Calu3 (cell line): ENCODE results near the gene LZTR1. TPM values are rescaled to one million over a fixed set of nuclear protein-coding genes. Genes with fewer than 3 reads are reported as not detected.

Experiments
- BruUV-seq: library from RNA; stranded (reverse); fragments of 400-500 nt; replicated peaks from 2 replicates; lab custom pipeline; 2021; lab: Mats Ljungman, UMichigan
- CTCF ChIA-PET: fragments of 300-600 bp; sonication (Branson Sonifier 250); formaldehyde crosslinking; loops from one replicate; lab custom pipeline; 2022; ENCODE audit warnings: antibody characterized with exemption; lab: Charles Lee
- DNase-seq: peaks from one replicate; pipeline ENCODE4 v3.0.0; 2022
- H3K27ac Mint-ChIP-seq: one replicate; pipeline ENCODE4 v1.8.0; 2022; ENCODE audit warnings: mixed read lengths; ENCODE audit not compliant: unreplicated experiment
- H3K27me3 Mint-ChIP-seq: one replicate; pipeline ENCODE4 v1.8.0; 2022; ENCODE audit warnings: mixed read lengths; ENCODE audit not compliant: unreplicated experiment
- H3K36me3 Mint-ChIP-seq: one replicate; pipeline ENCODE4 v1.8.0; 2022; ENCODE audit warnings: mild to moderate bottlenecking, moderate library complexity, mixed read lengths; ENCODE audit not compliant: insufficient read depth, unreplicated experiment
- H3K4me1 Mint-ChIP-seq: one replicate; pipeline ENCODE4 v1.8.0; 2022; ENCODE audit warnings: mild to moderate bottlenecking, low read depth, mixed read lengths; ENCODE audit not compliant: unreplicated experiment
- H3K4me3 Mint-ChIP-seq: one replicate; pipeline ENCODE4 v1.8.0; 2022; ENCODE audit warnings: mild to moderate bottlenecking, low read depth, moderate library complexity, mixed read lengths; ENCODE audit not compliant: unreplicated experiment
- H3K9me3 Mint-ChIP-seq: one replicate; pipeline ENCODE4 v1.8.0; 2022; ENCODE audit warnings: low read depth, mixed read lengths; ENCODE audit not compliant: unreplicated experiment
- CTCF ChIP-seq: fragments of 200-600 bp; IDR thresholded peaks from one replicate; pipeline ENCODE4 v1.8.0; 2022; ENCODE audit warnings: antibody characterized with exemption; ENCODE audit not compliant: unreplicated experiment
- intact Hi-C: fragments of 100-400 bp; cut with micrococcal nuclease; formaldehyde crosslinking; loops from one replicate; pipeline ENCODE4 v1.10.0; 2022; ENCODE audit not compliant: unreplicated experiment
- total RNA-seq: library from RNA; stranded (reverse); gene quantifications from 2 replicates; pipeline ENCODE4 v1.2.3, GENCODE V29; 2022

Gene LZTR1
- total RNA-seq, 1 experiment from 2014 or later, result 55.4 TPM

DNA sequence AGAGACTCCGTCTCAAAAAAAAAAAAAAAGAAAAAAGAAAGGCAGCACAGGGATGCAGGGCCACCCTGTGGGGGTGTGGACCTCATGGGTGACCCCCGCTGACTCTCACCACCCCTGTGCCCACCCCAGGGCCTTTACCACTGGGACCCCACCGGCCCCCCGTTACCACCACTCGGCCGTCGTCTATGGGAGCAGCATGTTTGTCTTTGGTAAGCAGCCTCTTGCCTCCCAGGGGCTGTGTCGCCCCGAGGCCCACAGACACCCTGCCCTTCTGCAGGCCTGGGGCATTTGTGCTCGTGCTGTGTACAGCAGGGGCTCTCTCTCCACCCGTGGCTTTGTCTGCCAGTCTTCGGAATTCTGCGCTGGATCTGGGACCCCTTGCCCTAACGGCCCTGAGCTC, 5.3 kb downstream of the LZTR1 start:
- intact Hi-C loops, result no loop called here
- H3K4me1 Mint-ChIP-seq, result no peaks in the 10 kb centered on the region
- no TSS peak for BruUV-seq

GRCh38 chr22:20988573-20989322, 6.7 kb downstream of the LZTR1 start:
- Mint-ChIP-seq H3K36me3 (peaks cover 15% of the 10 kb centered on the region), H3K4me3 (no peak overlapping the region), H3K27me3 (no peaks in the 10 kb centered on the region), H3K27ac (no peak overlapping the region), H3K4me1 (no peaks in the 10 kb centered on the region), H3K9me3 (no peaks in the 10 kb centered on the region)
- intact Hi-C loops, result no loop called here
- DNase-seq, result no peak
- TF ChIP-seq CTCF, result no peak
- CTCF ChIA-PET, result no interaction called here
- no TSS peak for BruUV-seq

More for the DNA sequence above, 5.3 kb downstream of the LZTR1 start:
- DNase-seq, result no peak
- H3K27ac Mint-ChIP-seq, result no peak overlapping the region
- TF ChIP-seq CTCF, result no peak
- H3K4me3 Mint-ChIP-seq, result no peak overlapping the region
- CTCF ChIA-PET, result interaction anchor here (0.7 kb wide), 1 partner anchor 28 kb away, joined by 4 read pairs; no protein-coding TSS in a partner anchor
- H3K27me3 Mint-ChIP-seq, result no peaks in the 10 kb centered on the region
- no peaks in the 10 kb centered on the region for H3K9me3 Mint-ChIP-seq
- peaks cover 13% of the 10 kb centered on the region for H3K36me3 Mint-ChIP-seq

GRCh38 chr22:20989323-20990138, 7.4 kb downstream of the LZTR1 start:
- Mint-ChIP-seq H3K9me3 (no peaks in the 10 kb centered on the region), H3K4me3 (no peak overlapping the region), H3K4me1 (no peaks in the 10 kb centered on the region), H3K27ac (no peak overlapping the region), H3K27me3 (no peaks in the 10 kb centered on the region), H3K36me3 (peaks cover 17% of the 10 kb centered on the region)
- DNase-seq, result no peak
- intact Hi-C loops, result no loop called here
- BruUV-seq, result no TSS peak
- TF ChIP-seq CTCF, result no peak
- CTCF ChIA-PET, result no interaction called here

GRCh38 chr22:20990184-20991180, 8.4 kb downstream of the LZTR1 start:
- TF ChIP-seq CTCF, result no peak
- BruUV-seq, result no TSS peak
- CTCF ChIA-PET, result no interaction called here
- Mint-ChIP-seq H3K36me3 (peaks cover 22% of the 10 kb centered on the region), H3K4me1 (no peaks in the 10 kb centered on the region), H3K9me3 (no peaks in the 10 kb centered on the region), H3K4me3 (no peak overlapping the region), H3K27ac (no peak overlapping the region), H3K27me3 (no peaks in the 10 kb centered on the region)
- intact Hi-C loops, result no loop called here
- DNase-seq, result no peak
